ENCODE measurements around the gene DOCK3. TPM values are rescaled to one million over a fixed set of nuclear protein-coding genes. Genes with fewer than 3 reads are reported as not detected.

The DOCK3 gene
- total RNA-seq, 3 donors from 2014 or later: 0.17 to 6.1 (median 0.20) TPM

- TF ChIP-seq CTCF (IDR thresholded peaks at IDR 0.05): no peak
These were observed 463.0 kb downstream of the DOCK3 start for GRCh38 chr3:51137715-51138114.

GRCh38 chr3:51139616-51140015 is 464.9 kb downstream of the DOCK3 start:
- DNase-seq (no peak), ATAC-seq (no peak)
- Histone ChIP-seq H3K4me1 (ENCODE audit: low read depth) (no peaks in the 10 kb centered on the region), H3K36me3 (ENCODE audit: low read depth) (no peaks in the 10 kb centered on the region), H3K9me3 (no peaks in the 10 kb centered on the region), H3K4me3 (no peak overlapping the region)
- intact Hi-C loops (cut with DNase I, micrococcal nuclease): no loop called here
- no peak for TF ChIP-seq CTCF (IDR thresholded peaks at IDR 0.05)

More at GRCh38 chr3:51137715-51138114, 463.0 kb downstream of the DOCK3 start:
- ATAC-seq (no peak), DNase-seq (no peak)
- intact Hi-C loops (cut with DNase I, micrococcal nuclease): no loop called here
- H3K9me3 ChIP-seq: no peaks in the 10 kb centered on the region
- H3K4me1 ChIP-seq (ENCODE audit: low read depth): no peaks in the 10 kb centered on the region
- no peaks in the 10 kb centered on the region for H3K36me3 ChIP-seq (ENCODE audit: low read depth)
- no peak overlapping the region for H3K4me3 ChIP-seq

- TF ChIP-seq CTCF (IDR thresholded peaks at IDR 0.05): no peak
- no peak for DNase-seq
- Histone ChIP-seq H3K4me1 (ENCODE audit: low read depth) (no peaks in the 10 kb centered on the region), H3K9me3 (no peaks in the 10 kb centered on the region), H3K4me3 (no peak overlapping the region), H3K36me3 (ENCODE audit: low read depth) (no peaks in the 10 kb centered on the region)
- ATAC-seq: no peak
- intact Hi-C loops (cut with DNase I, micrococcal nuclease): no loop called here
These were observed 466.8 kb downstream of the DOCK3 start for GRCh38 chr3:51141573-51141972.

GRCh38 chr3:51145811-51146585 is 471.3 kb downstream of the DOCK3 start:
- Histone ChIP-seq H3K4me1 (ENCODE audit: low read depth) (no peaks in the 10 kb centered on the region), H3K9me3 (no peaks in the 10 kb centered on the region), H3K36me3 (ENCODE audit: low read depth) (no peaks in the 10 kb centered on the region), H3K4me3 (no peak overlapping the region)
- no peak for TF ChIP-seq CTCF (IDR thresholded peaks at IDR 0.05)
- DNase-seq (no peak), ATAC-seq (no peak)
- intact Hi-C loops (cut with DNase I, micrococcal nuclease): no loop called here

GRCh38 chr3:51146781-51147180 is 472.1 kb downstream of the DOCK3 start:
- no peak for ATAC-seq
- H3K4me3 ChIP-seq: no peak overlapping the region
- DNase-seq: no peak
- intact Hi-C loops (cut with DNase I, micrococcal nuclease): no loop called here
- TF ChIP-seq CTCF (IDR thresholded peaks at IDR 0.05): no peak
- no peaks in the 10 kb centered on the region for H3K4me1 ChIP-seq (ENCODE audit: low read depth)
- no peaks in the 10 kb centered on the region for H3K9me3 ChIP-seq
- no peaks in the 10 kb centered on the region for H3K36me3 ChIP-seq (ENCODE audit: low read depth)

All from mucosa of descending colon (tissue), 3 donors.